ENCODE measurements around the gene WRAP73. TPM values are rescaled to one million over a fixed set of nuclear protein-coding genes. Genes with fewer than 3 reads are reported as not detected.

WRAP73 gene
- total RNA-seq, 4 donors from 2014 or later = 12.9 to 25.9 (median 15.7) TPM

- H3K36me3 ChIP-seq = peaks cover 50 to 92% (median 80%) of the 10 kb centered on the region in 4 donors
- intact Hi-C loops (cut with DNase I) = no loop called here
- no peak overlapping the region for H3K27ac ChIP-seq (replicated peaks in 1 of 4)
- no peaks in the 10 kb centered on the region for H3K4me1 ChIP-seq
- no peaks in the 10 kb centered on the region for H3K27me3 ChIP-seq
- TF ChIP-seq CTCF (IDR thresholded peaks at IDR 0.05) = no peak
- TF ChIP-seq POLR2A (IDR thresholded peaks at IDR 0.05; ENCODE audit: low read depth) = no peak
- no peak for TF ChIP-seq EP300 (IDR thresholded peaks at IDR 0.05)
- no peak for TF ChIP-seq POLR2AphosphoS5 (IDR thresholded peaks at IDR 0.05)
- no peaks in the 10 kb centered on the region for H3K9me3 ChIP-seq
- WGBS = 88% methylated on average over 24 of the region's 36 CpGs
- no peak overlapping the region for H3K4me3 ChIP-seq
- no peak for DNase-seq (ENCODE audit: extremely low spot score)
Observed at GRCh38 chr1:3640121-3640837, 9.6 kb downstream of the WRAP73 start.

- intact Hi-C loops (cut with DNase I) = no loop called here
- H3K36me3 ChIP-seq = peaks cover 52 to 92% (median 81%) of the 10 kb centered on the region in 4 donors
- DNase-seq (ENCODE audit: extremely low spot score) = no peak
Observed at GRCh38 chr1:3639397-3639911, 10.4 kb downstream of the WRAP73 start.

GRCh38 chr1:3638676-3639075 lies 11.2 kb downstream of the WRAP73 start:
- TF ChIP-seq POLR2A (IDR thresholded peaks at IDR 0.05; ENCODE audit: low read depth) = no peak
- TF ChIP-seq CTCF (IDR thresholded peaks at IDR 0.05) = no peak
- no peak for TF ChIP-seq POLR2AphosphoS5 (IDR thresholded peaks at IDR 0.05)
- no peak for TF ChIP-seq EP300 (IDR thresholded peaks at IDR 0.05)
- Histone ChIP-seq H3K9me3 (no peaks in the 10 kb centered on the region), H3K4me1 (no peaks in the 10 kb centered on the region), H3K36me3 (peaks cover 53 to 96% (median 86%) of the 10 kb centered on the region in 4 donors), H3K27ac (replicated peaks in 1 of 4) (no peak overlapping the region), H3K4me3 (no peak overlapping the region), H3K27me3 (no peaks in the 10 kb centered on the region)
- DNase-seq (ENCODE audit: extremely low spot score) = no peak
- WGBS = 95% methylated on average over 15 of the region's 15 CpGs
- intact Hi-C loops (cut with DNase I) = no loop called here

More at GRCh38 chr1:3639397-3639911, 10.4 kb downstream of the WRAP73 start:
- TF ChIP-seq POLR2AphosphoS5 (IDR thresholded peaks at IDR 0.05) = no peak
- no peak for TF ChIP-seq EP300 (IDR thresholded peaks at IDR 0.05)
- TF ChIP-seq CTCF (IDR thresholded peaks at IDR 0.05) = no peak
- TF ChIP-seq POLR2A (IDR thresholded peaks at IDR 0.05; ENCODE audit: low read depth) = no peak
- Histone ChIP-seq H3K9me3 (no peaks in the 10 kb centered on the region), H3K27me3 (no peaks in the 10 kb centered on the region), H3K4me1 (no peaks in the 10 kb centered on the region), H3K4me3 (no peak overlapping the region), H3K27ac (replicated peaks in 1 of 4) (no peak overlapping the region)
- WGBS = 85% methylated on average over 10 of the region's 23 CpGs

GRCh38 chr1:3638027-3638426 lies 11.9 kb downstream of the WRAP73 start:
- Histone ChIP-seq H3K27me3 (no peaks in the 10 kb centered on the region), H3K36me3 (peaks cover 49 to 98% (median 89%) of the 10 kb centered on the region in 4 donors), H3K4me3 (no peak overlapping the region), H3K4me1 (no peaks in the 10 kb centered on the region), H3K9me3 (no peaks in the 10 kb centered on the region), H3K27ac (replicated peaks in 1 of 4) (no peak overlapping the region)
- WGBS = 81% methylated on average over 8 of the region's 12 CpGs
- DNase-seq (ENCODE audit: extremely low spot score) = no peak
- no peak for TF ChIP-seq POLR2AphosphoS5 (IDR thresholded peaks at IDR 0.05)
- no peak for TF ChIP-seq EP300 (IDR thresholded peaks at IDR 0.05)
- TF ChIP-seq CTCF (IDR thresholded peaks at IDR 0.05) = no peak
- TF ChIP-seq POLR2A (IDR thresholded peaks at IDR 0.05; ENCODE audit: low read depth) = no peak
- intact Hi-C loops (cut with DNase I) = no loop called here
